Stimulated activated CD4-positive, alpha-beta T cell treated with anti-CD3 and anti-CD28 coated beads, Interleukin-1b, Interleukin-23, amount 100 ng/mL, for 4 hours (primary cell): ENCODE measurements around the gene PCBP3.
"Not testable (repeated sequence)": the region's sequence is repeated elsewhere in the genome, so short reads cannot be mapped to it uniquely, and the experiment has no call there.

Experiments
- DNase-seq, 2 donors: peaks; one replicate each; pipeline ENCODE4 v3.0.0-alpha.2; 2020; ENCODE audit warnings: low read depth in 2 of 2

PCBP3 gene

GRCh38 chr21:45827881-45828579 is 184.5 kb downstream of the PCBP3 start:
- DNase-seq: no peak

- no peak for DNase-seq
Measured at GRCh38 chr21:45828580-45829570, 185.3 kb downstream of the PCBP3 start.

DNA sequence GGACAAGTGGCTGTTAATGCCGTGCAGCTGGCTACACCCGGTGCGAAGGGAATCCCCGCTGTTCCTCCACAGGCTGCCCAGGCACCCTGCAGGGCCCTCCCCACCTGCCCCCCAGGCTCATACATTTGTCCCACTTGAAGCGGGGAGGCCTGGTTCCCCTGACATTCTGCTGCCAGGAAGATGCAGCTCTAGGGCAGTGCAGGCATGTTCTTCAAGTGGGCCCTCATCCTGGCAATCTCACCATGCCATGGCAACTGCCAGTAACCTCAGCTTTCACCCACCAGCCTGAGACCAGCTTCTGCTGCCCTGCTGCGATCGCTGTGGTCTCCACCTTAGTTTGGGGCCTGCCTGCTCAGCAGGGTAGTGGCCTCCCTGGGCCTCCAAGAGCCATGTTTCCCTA is 186.1 kb downstream of the PCBP3 start:
- DNase-seq: no peak

DNA sequence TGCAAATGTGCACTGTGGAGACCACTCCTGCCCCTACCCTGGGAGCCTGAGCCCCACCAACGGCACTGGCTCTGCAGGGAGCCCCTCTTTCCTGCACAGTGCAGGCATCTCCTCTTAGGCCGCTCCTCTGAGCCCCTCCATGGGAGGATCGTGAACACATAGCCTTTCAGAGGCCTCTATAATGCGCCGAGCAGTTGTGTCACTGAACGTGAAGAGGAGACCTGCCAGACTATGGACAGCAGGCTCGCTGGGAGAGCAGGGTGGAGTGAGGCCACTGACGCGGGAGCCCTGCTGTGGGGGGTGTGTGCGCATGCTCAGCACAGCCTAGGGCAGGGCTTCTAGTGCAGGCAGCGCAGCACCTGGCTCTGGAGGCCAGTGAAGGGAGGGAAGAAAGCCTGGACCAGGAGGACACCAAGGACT is 186.7 kb downstream of the PCBP3 start:
- no peak for DNase-seq

- DNase-seq: no peak
Measured at GRCh38 chr21:45830720-45831366, 187.3 kb downstream of the PCBP3 start.

DNA sequence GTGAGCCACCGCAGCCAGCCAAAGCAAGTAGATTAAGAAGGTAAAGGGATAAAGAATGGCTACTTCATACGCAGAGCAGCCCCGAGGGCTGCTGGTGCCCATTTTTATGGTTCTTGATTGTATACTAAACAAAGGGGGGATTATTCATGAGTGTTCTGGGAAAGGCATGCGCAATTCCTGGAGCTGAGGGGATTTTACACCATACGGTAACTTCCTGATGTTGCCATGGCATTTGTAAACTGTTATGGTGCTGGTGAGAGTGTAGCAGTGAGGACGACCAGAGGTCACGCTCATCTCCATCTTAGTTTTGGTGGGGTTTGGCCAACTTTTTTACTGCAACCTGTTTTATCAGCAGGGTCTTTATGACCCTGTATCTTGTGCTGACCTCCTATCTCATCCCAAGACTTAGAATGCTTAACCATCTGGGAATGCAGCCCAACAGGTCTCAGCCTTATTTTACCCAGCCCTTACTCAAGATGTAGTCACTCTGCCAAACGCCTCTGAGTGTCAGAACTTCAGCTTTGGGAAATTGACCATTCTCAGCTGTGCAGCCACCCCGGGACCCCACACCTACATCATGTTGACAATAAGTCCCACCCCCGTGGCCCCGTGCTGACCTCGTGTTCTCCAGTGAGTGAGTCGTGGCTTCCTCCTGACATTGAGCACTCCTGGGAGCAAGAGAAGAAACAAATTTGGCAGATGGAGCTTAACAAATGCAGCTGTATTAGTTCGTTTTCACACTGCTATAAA is 188.6 kb downstream of the PCBP3 start:
- DNase-seq: no peak

GRCh38 chr21:45832741-45833235 is 189.3 kb downstream of the PCBP3 start:
- not testable (repeated sequence) for DNase-seq

- no peak for DNase-seq
Measured at GRCh38 chr21:45833414-45833813, 189.9 kb downstream of the PCBP3 start.

DNA sequence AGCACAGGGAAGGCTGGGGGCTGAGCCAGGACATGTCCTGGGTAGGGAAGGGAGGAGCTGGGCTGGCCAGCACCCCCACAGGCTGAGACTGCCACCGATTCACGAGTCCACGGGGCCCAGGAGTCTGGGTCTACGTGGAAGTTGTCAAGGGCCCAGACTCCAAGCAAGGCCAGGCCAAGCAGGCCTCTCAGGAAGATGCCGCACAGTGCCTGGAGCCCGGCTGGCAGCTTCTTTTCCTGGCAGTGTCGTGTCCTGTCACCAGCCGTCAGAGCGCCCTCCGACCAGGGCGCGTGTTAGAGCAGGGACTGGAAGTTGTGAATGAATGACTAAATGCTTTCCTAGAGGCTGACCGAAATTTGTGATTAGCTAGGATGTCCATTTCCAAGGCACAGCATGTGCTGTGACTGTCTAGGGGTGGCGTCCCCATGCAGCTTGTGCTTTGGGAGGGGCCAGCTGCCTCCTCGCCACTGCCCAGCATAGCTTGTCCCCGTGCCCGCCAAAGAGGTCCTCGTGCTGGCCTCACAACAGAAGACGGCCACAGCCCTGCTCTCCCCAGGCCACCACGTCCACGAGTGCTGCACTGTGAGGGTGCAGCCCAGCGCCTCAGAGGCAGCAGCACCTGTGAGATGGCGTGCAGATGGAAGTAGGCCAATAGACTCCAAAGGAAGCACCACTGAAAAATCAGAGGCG is 190.6 kb downstream of the PCBP3 start:
- no peak for DNase-seq

DNA sequence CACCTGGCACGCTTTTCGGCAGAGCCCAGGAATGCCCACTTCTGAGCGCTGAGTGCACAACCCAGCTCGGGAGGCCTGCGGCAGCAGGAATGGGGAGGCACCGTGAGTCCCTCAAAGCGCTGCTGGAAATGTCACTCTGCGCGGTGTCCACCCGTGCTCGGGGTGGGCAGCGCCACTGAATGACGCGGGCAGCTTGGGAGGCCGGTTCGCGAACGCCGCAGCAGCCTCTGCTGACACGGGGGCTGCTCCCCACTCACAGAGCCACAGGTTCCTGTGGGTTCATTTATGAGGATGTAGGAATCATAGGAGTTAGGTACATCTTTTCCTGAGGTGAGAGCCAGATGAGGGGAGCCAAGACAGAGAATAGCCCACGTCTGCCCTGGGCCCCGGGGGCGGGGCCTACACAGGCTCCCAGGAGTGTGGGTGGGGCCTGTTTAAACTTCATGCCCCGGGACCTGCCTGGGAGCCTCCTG is 191.3 kb downstream of the PCBP3 start:
- no peak for DNase-seq

DNA sequence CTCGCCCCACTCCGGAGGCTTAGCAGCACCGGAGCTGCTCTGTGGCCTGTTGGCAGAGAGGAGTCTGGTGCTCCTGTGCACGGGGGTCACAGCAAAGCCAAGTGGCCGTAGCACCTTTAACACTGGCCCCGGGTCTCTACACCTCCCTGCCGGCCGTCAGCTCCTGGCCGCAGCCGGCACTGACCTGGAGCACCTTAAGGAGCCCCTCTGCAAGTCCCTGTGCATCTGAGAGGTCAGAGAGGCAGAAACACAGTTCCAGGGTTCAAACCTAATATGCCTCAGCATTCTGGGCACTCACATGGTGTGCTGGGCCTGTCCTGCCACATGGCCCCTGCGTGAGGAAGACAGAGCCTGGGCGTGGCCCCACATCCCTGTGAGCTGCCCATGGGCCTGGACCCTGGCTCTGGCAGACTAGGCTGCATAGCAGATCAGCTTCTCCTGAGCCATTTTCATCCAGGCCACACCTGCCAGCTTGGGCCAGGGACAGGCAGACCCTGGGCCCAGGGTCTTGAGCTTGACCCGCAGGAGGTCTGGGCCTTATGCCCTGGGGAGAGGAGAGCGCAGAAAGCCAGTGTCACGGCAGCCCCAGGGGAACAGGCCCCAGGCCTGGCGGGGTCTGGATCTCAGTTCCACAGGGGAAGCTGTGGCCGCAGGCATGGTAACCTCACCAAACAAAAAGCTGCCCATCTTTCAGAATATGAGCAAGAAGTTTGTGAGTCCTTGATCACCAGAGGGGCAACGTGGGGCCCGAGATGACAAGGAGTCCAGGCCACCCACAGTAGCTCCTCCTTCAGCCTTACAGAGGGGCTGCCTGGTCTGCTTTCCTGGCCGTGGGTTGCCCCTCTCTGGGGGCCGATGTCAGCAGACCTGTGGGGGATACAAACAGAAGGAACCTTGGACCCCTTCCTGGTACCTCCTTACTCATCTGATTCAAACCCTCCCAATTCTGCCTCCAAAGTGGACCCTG is 192.1 kb downstream of the PCBP3 start:
- DNase-seq: no peak

DNA sequence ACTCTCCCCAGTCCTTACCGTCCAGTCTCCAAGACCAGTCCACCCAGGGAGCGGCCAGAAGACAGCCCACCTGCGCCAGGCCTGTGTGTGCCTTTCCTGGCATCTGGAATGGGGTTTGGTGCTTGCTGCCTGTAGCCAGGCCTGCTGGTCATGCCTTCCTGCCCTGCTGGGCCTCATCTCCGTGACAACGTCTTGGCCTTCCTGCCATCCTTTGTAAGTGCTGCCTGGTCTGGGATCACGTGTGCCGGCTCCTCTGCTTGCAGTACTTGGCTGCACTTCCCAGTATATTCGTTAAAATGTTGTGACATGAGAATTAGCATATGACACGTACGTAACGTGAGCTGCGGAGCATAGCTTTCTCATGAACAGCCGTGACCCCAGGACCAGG is 192.7 kb downstream of the PCBP3 start:
- no peak for DNase-seq

GRCh38 chr21:45836694-45837670 is 193.5 kb downstream of the PCBP3 start:
- DNase-seq: no peak

GRCh38 chr21:45837936-45838335 is 194.4 kb downstream of the PCBP3 start:
- DNase-seq: no peak

- DNase-seq: no peak
Measured at GRCh38 chr21:45838634-45839033, 195.1 kb downstream of the PCBP3 start.

DNA sequence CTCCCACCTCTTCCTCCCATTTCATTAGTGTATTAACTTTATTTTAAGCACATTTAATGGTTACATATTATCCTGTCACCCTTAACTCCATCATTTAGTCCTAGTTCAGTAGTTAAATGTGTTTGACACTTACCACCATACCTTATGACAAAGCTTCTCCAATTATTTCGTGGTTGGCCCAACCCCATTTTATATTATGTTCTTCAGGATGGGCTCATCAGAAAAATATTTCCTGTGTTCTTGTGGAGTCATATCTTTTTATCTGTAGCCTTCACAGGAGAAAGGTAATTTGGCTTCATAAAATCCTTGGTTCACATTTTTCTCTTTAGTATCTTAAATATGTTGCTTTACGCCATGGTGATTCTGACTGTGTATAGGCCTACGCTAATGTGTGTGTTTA is 195.7 kb downstream of the PCBP3 start:
- DNase-seq: no peak

- DNase-seq: no peak
Measured at GRCh38 chr21:45841033-45841432, 197.5 kb downstream of the PCBP3 start.

DNA sequence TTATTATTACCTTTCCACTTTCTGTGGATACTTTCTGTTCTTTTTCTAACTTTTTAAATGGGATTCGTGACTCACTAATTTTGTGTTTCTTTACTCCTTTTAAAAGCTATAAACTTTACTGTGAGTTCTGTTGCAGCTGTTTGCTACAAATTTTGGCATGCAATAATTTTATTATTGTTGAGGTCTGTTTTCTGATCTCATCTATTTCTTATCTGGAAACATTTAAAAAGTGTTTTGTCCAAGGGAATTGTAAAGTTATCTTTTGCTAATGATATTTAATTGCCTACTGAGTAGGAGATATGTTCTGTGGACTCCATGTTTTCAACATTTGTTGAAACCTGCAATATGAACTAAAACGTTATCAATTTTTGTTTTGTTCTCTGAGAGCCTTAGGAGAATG is 199.9 kb downstream of the PCBP3 start:
- DNase-seq: no peak
